Activated naive CD8-positive, alpha-beta T cell treated with anti-CD3 and anti-CD28 coated beads, Interleukin-2, amount 10 ng/mL, durations not matched to agents 7 days and 5 days (primary cell): ENCODE data around the gene KMO. TPM values are rescaled to one million over a fixed set of nuclear protein-coding genes. Genes with fewer than 3 reads are reported as not detected.

Experiments
- ATAC-seq: fragments of 150-1000 bp; cut with Tn5 transposase; one replicate; pipeline ENCODE4 v1.10.0; 2021; ENCODE audit warnings: low read depth, moderate library complexity
- POLR2A ChIA-PET: fragments of 350-600 bp; sonication (Branson Sonifier 250); formaldehyde crosslinking; loops from one replicate; lab custom pipeline; 2021; ENCODE audit warnings: antibody characterized with exemption; lab: Charles Lee
- DNase-seq: peaks from one replicate; pipeline ENCODE4 v3.0.0; 2021
- H3K27ac Mint-ChIP-seq: one replicate; pipeline ENCODE4 v1.8.0; 2022; ENCODE audit warnings: mild to moderate bottlenecking, mixed read lengths
- H3K27me3 Mint-ChIP-seq: one replicate; pipeline ENCODE4 v1.8.0; 2022; ENCODE audit warnings: mild to moderate bottlenecking, moderate library complexity, mixed read lengths
- H3K36me3 Mint-ChIP-seq: one replicate; pipeline ENCODE4 v1.8.0; 2021; ENCODE audit warnings: mild to moderate bottlenecking, mixed read lengths
- H3K4me1 Mint-ChIP-seq: one replicate; pipeline ENCODE4 v1.8.0; 2021; ENCODE audit warnings: mixed read lengths
- H3K4me3 Mint-ChIP-seq: one replicate; pipeline ENCODE4 v1.8.0; 2022; ENCODE audit warnings: mild to moderate bottlenecking, moderate library complexity, mixed read lengths
- H3K9me3 Mint-ChIP-seq: one replicate; pipeline ENCODE4 v1.8.0; 2021; ENCODE audit warnings: mixed read lengths
- total RNA-seq, 2 experiments: library from RNA; stranded (reverse); gene quantifications; one replicate each; pipeline ENCODE4 v1.2.3, GENCODE V29; 2021

Gene KMO
- total RNA-seq, 2 experiments from 2014 or later = 0.25 TPM; not detected in 1

GRCh38 chr1:241641773-241642592, 109.8 kb downstream of the KMO start:
- Mint-ChIP-seq H3K36me3 (peaks cover 2% of the 10 kb centered on the region), H3K4me3 (no peak overlapping the region), H3K27ac (no peak overlapping the region), H3K4me1 (peaks cover 23% of the 10 kb centered on the region), H3K9me3 (peaks cover 5% of the 10 kb centered on the region), H3K27me3 (no peaks in the 10 kb centered on the region)
- no peak for ATAC-seq
- DNase-seq = no peak
- POLR2A ChIA-PET = interaction anchor here (2.5 kb wide), 1 partner anchor 35 kb away, joined by 21 read pairs; no protein-coding TSS in a partner anchor

DNA sequence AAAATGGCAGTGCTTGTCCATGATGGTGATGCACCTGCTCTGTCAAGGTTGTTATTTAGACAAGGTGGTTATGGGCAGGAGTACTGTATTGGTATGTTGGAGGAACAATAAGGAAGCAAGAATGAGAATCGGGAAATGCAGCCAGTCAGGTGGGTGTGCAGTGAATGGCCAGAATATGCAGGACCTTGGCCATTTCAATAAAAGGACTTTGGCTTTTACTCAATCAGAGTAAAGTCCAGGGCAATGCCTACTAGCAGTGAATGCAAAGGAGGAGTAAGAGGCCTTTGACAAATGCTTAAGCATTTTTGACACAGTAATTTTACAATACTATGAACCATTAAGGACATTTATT, 110.4 kb downstream of the KMO start:
- POLR2A ChIA-PET = no interaction called here
- H3K4me3 Mint-ChIP-seq = no peak overlapping the region
- no peaks in the 10 kb centered on the region for H3K36me3 Mint-ChIP-seq
- H3K9me3 Mint-ChIP-seq = peaks cover 5% of the 10 kb centered on the region
- DNase-seq (no peak), ATAC-seq (no peak)
- H3K4me1 Mint-ChIP-seq = peaks cover 19% of the 10 kb centered on the region
- H3K27me3 Mint-ChIP-seq = no peaks in the 10 kb centered on the region
- no peak overlapping the region for H3K27ac Mint-ChIP-seq

DNA sequence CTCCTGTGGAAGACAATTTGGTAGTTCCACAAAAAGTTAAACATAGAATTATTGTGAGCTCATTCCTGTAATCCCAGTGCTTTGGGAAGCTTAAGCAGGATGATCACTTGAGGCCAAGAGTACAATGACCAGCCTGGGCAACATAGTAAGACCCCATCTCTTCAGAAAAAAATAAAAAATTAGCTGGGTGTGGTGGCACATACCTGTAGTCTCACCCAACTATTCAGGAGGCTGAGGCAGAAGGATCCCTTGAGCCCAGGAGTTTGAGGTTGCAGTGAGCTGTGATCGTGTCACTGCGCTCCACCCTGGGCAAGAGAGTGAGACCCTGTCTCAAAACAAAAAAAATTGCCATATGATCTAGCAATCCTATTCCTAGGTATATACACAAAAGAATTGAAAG, 112.1 kb downstream of the KMO start:
- Mint-ChIP-seq H3K36me3 (no peaks in the 10 kb centered on the region), H3K4me3 (no peak overlapping the region), H3K4me1 (peaks cover 6% of the 10 kb centered on the region), H3K27ac (no peak overlapping the region), H3K27me3 (no peaks in the 10 kb centered on the region), H3K9me3 (peaks cover 5% of the 10 kb centered on the region)
- POLR2A ChIA-PET = no interaction called here
- no peak for ATAC-seq
- no peak for DNase-seq

DNA sequence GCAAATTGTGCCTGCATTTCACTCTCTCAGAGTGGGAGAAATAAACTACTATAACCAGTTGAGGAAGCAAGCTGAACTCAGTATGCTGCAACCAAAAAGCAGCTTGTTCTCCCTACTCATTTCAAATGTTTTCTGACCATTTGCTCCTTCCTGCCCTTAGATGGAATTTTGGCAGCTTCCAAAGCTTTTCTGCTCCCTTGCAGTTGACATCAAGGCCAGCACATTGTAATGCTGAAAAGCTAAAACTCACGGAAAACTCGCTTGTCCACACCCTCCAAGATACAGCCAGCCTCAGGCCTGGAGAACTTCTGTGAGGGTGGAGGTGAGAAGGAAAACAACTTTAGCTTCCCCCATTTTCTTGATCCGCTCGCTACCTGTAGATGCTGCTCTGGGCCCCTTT, 113.0 kb downstream of the KMO start:
- Mint-ChIP-seq H3K4me3 (no peak overlapping the region), H3K36me3 (no peaks in the 10 kb centered on the region), H3K9me3 (peaks cover 7% of the 10 kb centered on the region), H3K27ac (no peak overlapping the region), H3K27me3 (no peaks in the 10 kb centered on the region), H3K4me1 (peaks cover 6% of the 10 kb centered on the region)
- ATAC-seq (no peak), DNase-seq (no peak)
- POLR2A ChIA-PET = no interaction called here

Other genes with a start within 250 kb of the KMO start
- not detected for gene RGS7, start 175.2 kb upstream of the KMO start, total RNA-seq
- 10 to 100 TPM; 53.5 to 54.7 TPM for gene FH, start 12.6 kb upstream of the KMO start, total RNA-seq
- 10 to 100 TPM; 11.6 to 13.7 TPM for gene CHML, start 108.0 kb downstream of the KMO start, total RNA-seq
- gene OPN3, start 108.0 kb downstream of the KMO start, total RNA-seq = 10 to 100 TPM; 12.1 to 12.8 TPM
- gene WDR64, start 119.9 kb downstream of the KMO start, total RNA-seq = under 1 TPM; 0.58 to 0.99 TPM